Right hindlimb (tissue), 1 donor: ENCODE results near the gene PLD5.
A peak's percentile ranks its signal among the peaks of the same experiment; 100 is the strongest.

Experiments
- DNase-seq: peaks from one replicate; pipeline ENCODE4 v3.0.0-alpha.2; 2018

The PLD5 gene

DNA sequence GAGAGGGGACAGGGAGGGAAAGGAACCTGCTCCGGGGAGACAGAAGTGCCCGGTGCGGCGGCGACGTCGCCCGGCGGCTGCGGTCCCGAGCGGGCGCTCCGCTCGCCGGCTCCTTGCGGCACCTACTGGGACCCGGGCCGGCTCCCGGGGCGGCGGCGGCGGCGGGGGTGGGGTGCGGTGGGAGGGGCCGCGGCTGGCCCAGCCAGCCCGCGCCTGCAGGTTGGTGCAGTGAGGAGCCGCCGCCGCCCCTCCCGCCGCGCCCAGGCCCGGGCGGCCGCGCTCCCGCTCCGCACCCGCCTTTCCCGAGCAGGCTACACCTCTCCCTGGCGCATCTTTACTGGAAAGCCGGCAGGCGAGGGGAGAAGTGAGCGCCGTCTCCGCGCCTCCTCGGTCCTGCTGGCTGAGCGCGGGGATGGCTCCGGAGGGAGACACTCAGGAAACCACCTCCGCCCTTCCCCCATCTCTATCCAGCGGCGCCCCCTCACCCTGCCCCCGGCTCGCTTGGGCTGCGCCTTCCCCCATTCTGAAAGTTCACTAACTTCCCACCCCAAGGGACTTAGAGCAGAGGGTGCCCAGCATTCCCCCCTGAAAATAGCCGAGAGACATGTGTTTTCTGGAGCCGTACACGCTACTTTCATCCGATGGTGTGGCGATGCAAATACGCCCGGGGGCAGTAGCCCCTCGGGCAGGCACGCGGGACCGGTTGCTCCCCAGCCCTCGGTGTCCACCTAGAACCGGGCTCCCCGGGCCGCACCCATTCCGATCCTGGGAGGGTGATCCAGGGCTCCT, at the start of gene PLD5:
Gene PLD5 (minus strand): TSS at position 127 of the 789 bp plus-strand sequence.
- peak; percentile 23 for DNase-seq

DNA sequence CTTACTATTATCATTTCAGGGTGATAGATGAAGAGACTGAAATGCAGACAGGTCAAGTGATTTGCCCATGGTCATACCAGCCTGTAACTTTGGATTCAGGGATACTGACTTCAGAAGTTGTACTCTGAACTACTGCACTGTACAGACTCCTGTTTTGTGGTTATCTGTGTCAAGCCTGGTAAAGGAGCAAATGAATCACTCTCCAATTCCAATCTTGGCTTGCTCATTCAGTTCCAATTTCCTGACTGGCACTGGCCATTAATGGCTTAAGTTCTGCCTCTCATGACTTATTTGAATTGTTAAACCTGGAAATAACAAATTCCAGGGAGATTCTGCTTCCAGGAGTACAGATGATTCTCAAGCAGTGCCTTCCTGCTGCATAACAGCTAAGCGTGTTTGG, 45.4 kb upstream of the PLD5 start:
- DNase-seq = no peak

DNA sequence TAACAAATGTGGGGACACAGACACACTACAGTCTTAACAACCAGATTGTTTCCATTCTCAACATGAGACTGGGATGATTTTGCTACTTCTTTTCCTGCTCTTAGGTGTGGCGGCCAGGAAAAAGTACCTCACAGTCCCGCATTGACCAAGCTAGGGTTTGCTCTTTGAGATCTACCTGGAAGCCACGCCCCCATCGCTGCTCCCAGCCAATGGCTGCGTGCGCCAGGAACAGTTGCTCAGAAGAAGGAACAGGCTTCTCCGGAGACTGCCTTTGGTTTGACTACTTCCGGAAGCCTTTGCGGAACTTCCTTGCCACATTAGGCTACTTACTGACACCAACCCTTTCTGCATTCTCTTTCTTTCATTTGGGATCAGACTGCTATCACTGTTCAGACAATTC, 44.2 kb upstream of the PLD5 start:
- DNase-seq = no peak

DNA sequence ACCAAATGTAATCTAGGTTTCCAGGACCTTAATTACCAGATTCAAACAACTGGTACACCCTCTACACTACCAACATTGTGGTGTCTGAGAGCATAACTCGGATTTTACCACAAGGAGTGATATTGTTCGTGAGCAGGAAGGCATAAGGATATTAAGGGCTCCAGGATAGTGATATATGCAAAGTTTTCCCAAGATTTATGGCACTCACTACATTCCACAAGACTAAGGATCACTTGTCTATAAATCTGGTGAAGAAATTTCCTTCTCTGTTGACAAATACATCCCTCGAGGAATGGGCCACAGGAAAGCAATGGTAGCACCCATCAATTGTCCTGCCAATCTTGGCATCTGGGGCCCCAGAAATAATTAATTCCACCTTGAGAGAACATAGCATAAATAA, 43.1 kb upstream of the PLD5 start:
- DNase-seq = no peak

DNA sequence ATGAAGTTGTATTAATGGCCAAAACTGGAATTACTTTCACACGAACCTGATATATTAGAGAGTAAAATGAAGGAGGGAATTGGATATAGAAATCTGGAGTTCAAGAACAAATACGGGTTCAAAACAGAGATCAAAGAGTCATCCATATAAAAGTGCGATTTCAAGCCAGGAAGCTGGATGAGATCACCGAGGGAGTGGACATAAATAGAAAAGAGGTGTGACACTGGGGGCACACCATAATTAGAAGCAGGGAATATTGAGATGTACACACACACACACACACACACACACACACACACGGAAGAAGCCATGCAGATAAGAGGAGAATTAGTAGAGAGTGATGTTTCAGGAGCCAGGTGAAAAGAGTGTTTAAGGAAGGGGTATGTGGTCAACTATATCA, 32.3 kb upstream of the PLD5 start:
- no peak for DNase-seq

DNA sequence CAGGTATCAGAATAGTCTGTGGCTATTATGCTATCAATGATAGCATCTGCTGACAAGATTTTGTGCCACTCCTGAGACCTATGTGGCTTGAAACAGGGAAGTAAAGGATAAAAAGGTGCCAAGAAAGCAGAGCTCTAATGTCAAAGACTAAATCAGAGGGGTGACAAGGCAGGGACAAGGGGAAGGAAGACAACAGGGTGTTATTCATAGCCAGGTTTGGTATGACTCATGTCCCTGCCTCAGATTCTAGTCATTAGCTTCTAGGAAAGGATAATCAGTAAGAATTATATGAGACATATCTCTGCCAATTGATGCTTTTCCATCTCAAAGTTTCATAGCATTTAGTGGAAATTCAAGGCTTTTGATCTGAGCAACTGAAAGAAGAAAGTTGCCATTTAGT, 31.8 kb upstream of the PLD5 start:
- no peak for DNase-seq

DNA sequence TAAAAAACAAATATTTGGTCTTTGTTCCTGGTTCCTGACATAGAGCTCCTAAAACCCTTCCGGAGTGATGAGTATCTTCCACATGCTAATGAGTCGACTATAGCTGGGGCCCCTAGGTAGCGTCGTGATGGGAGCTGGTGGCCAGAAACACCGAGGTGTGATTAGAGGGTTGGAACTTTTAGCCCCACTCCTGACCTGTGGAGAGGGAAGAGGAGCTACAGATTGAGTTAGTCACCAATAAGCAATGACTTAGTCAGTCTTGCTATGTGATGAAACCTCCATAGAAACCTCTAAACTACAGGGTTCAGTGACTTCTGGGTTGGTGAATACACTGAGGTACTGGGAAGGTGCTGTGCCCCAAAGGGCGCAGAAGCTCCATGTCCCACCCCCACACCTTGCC, 30.1 kb upstream of the PLD5 start:
- DNase-seq = no peak

DNA sequence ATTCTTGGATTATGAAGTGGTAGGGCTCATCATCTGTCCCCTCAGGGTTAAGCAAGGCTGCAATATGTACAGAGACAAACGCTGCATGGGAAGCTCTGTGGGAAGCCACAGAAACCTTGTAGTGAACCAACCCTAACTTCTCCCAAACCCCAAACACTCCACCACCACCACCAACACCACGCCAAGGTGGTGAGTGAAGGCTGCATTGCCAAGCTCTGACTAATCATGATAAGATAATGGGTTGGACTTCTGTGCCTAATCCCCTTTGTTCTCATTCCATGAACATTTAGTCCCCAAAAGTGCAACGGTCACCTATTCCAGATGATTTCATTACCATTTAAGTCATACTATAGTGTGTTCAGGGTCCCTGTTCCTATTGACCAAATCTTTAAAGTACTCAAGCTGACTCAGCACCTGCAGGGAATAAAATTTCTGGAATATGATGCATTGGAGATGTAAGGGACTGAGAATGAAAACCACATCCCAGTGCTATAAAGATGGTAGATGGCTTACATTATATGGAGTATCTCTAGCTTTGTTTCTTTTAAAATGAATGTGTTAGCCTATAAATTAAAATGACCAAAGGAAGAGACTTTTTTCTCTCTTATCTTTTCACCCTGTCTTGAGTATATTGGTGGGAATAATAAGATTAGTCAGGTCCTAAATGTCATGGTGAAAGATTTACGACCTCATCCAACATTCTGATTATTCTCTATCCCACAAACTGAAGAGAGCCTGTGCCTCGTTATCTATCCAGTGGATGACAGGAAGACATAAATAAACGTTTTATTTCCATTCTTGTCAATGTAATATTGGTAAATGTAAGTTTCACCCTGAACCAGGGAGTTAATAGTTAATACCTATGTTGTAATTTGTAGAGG, 22.6 kb upstream of the PLD5 start:
- DNase-seq = no peak

DNA sequence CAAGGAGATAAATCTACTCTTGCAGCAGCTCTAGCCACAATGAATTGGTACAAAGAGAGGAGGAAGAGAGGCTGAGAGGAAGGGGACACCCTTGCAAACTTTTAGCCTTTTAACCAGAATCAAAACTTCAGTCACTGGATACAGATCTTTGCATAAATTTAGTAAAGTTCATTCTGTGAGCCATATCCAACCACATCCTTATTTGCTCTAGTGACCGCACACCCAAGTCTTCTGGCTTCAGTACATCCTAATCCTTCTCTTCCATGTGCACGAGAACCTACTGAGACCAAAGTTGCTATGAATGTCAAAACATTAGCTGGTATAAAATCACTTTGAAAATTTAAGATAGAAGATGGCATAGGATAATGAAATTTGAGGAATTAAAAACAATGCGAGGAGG, 21.9 kb upstream of the PLD5 start:
- DNase-seq = no peak

DNA sequence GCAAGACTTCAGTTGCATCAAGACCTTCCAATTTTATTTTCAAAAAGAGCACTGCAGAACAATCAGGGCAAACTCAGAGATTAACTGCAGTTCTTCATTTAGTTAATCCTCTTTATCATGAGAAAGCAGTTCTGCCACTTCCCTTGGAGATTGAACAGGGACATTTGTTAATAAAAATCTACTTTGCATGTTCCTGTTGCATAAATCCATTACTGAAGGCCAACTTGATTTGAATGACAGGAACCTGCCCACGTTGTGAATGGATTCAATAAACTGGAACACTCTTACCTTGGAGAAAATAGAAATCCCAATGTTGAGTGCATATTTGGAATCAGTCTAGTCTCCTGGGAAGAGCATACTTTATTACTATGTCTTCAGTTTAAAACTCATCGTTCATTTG, 19.6 kb upstream of the PLD5 start:
- DNase-seq = no peak

DNA sequence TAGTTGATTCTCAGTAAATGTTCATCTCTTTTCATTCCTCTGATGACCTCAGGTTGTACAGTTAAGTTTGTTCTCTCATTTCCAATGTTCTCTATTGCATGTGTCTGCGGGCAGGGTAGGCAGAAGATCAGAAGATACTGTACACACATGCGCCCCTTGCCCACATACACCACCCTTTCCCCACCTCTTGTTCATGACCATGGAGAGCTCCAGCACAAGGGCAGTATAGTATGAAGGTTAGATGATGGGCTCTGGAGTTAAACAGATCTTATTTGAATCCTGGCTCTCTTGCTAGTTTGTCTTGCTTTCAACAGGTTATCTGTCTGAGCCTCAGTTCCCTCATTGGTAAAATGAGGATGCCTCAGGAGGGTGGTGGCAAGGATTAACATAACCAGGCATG, 17.8 kb upstream of the PLD5 start:
- DNase-seq = no peak

DNA sequence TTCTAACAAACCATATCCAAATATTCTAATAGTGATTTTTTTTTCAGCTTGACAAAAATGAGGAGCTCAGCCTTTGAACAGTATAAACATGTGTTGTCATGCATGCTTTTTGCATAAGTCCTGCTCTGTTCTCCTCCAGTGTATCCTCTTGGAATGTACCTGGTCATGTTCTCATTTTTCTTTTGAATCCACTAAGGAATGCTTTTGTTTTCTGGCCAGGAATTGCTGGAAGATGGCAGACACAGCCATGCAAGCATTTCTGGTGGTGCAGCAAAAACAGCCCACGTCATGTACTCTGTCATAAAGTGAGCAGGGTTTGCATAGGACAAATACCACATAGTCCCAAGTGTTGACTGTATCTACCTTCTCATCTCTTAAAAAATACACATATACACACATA, 11.5 kb upstream of the PLD5 start:
- no peak for DNase-seq

DNA sequence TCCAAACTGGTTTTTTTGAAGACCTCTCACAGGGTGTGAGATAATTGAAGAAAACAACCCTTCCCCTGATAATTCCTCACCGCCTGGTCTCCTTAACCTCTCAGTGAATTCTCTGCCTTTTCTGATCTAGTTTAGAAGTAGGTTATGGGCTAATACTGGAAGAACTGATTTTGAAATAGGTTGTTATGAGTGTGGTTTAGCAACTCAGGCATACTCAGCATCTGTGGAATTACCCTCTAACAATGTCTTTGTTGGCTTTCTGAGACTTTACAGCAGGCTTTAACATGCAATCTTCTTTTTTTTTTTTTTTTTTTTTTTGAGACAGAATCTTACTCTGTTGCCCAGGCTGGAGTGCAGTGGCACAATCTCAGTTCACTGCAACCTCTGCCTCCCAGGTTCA, 10.3 kb upstream of the PLD5 start:
- DNase-seq = no peak

DNA sequence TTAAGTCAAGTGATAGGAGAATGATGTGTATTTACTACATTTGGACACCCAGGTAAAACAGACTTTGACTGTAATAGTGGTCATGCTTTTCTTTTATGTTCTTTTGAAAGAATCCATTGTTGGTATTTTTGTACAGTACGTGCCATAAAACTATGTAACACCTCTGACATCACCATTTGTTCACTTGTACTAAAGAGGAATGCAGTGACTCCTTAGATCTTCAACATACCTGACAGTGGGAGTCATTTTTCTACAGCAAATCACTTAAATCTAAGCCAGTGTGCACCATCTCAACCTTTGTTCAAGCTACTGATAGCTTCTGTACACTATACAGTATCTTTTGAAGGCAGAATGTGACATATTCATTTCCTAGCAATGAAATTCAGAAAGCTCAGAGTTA, 6.3 kb upstream of the PLD5 start:
- no peak for DNase-seq

DNA sequence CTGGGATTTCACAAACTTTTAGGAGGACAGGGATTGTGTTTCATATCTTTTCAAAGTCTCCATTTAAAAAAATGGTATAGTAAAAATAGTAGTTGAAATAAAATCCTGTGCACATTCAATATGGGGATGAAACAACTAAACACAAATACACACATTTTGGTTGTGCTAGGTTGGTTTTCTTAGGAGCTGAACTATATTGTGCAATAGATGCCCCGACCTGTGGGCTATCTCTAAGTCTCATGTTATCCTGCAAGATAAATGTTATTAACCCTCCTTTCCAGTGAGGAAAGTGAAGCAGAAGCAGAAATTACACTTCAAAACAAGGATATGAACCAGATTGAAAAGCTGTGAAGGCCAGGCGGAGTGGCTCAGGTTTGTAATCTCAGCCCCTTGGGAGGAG, 1.3 kb upstream of the PLD5 start:
- no peak for DNase-seq

DNA sequence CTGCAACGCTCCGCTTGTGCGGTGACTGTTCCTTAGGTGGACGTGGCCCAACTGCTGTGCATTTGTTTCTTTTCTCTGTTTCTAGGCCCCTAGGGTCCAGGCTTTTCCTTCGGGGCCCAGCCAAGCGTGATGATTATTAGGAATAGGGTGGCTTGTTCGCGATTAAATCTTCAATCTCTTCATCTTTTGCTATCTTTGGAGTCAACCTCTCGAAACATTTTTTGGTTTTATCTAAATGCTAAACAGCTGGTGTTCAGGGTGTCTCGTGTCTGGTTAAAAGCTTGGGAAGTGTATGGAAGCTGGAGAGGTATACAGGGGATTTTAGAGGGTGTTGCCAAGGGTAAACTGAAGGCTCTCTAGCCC, 844 bp upstream of the PLD5 start:
- no peak for DNase-seq

DNA sequence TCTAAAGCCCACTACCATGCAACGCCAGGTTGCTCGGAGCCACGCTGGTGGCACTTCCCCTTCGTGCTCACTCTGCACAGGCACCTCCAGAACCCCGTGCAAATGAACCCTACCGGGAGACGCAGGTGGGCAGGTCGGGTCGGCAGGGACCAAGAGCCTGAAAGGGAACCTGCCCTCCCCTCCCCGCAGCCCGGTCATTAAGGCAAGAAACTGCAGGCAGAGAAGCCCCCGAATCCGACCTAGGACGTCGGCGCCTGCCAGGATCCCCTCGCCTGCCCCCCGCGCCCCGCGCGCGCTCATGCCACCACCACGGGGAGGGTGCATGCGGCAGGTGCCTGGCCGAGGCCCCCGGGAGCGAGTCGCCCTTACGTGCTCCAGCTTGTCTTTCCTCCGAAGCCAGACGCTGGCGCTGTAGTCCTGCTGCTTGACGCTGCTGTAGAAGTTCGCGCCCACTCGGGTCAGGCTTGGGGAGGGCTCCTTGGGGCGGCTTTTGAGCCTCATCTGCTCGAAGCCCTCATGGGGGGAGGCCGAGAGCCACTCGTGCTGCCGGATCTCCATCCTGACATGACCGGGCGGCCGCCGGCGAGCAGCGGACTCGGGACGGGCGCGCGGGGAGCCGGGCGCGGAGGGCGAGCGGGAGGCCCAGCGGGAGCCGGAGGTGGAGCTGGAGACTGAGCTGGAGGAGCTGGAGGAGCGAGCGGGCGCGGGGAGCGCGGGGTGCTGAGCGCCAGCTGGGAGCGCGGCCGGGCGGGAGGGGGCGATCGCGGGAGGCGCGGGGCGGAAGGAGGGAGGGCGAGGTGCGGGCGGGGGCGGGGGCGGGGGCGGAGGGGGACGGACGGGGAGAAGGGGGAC, 552 bp downstream of the PLD5 start:
- peak; percentile 30 for DNase-seq

DNA sequence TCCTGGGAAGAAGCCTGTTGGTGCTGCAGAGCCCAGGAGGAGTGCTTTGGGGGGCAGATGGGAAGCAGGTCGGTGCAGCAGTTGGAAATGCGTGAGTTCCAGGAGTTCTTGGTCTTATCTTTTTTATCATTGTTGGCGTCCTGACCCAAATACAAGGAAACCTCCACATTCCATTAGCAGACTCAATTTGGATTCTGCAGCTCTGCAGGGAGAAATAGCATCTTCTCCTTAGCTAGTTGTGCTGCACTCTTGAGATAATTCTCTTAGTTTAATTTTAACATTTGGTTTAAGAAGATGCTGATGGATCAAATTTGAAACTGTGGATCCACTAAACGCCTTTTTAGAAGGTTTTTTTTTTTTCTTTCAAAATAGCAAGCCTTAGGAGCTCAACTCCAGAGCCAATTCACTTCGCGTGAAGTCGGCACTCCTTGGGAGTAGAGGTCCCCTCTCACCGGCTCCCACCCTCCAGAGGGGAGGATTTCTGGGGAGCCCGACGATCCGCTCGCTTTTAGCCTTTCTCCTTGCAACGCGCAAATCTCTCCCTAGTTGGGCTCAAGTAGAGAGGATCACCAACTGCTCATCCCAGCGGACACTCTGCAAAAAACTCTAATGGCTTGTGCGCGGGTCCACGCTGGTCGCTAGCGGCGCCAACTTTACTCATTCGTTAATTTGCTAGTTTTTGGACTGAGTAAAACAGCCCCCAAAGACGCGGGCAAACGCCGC, 1.3 kb downstream of the PLD5 start:
- no peak for DNase-seq

DNA sequence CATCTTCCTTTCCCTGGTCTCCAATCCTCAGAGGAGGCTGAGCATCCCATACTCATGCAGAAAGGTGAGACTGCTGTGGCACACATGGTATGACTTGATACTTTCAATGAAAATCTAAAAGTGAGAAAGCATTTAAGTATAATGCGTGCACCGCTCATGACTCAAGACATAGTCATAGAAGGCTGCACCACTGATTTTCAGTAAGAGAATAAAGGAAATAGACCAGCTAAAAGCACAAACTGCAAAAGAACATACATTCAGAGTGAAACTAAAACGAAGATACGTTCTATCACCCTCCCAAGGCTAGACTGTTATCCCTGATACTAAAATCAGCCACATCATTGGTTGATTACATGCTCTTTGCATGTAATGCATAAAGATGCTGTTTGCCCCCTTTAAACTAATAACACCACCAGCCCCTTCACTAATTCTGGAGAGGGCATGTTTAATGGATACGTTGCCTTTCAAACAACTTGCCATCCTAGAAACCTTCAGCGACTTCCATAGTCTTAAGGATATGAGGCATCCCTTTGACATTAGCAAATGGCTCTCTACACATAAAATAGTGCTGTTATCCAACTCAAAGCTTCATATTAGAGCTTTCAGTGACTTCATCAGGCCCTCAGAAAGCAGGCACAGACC, 2.1 kb downstream of the PLD5 start:
- no peak for DNase-seq

DNA sequence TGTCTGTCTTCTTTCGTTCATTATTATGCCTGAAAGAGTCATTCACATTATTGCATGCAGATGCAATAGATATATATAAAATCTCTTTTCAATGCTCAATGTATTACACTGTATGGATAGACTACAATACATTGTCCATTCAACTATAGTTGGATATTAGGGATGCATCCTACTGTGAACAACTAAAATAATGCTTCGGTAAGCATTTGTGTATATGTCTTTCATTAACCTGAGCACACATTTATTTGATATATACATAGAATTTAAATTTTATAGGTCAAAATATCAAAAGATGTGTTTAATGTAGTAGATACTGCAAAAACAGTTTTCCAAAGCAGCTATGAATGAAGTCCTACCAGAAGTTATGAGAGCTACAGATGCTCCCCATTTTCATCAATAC, 8.9 kb downstream of the PLD5 start:
- DNase-seq = no peak

DNA sequence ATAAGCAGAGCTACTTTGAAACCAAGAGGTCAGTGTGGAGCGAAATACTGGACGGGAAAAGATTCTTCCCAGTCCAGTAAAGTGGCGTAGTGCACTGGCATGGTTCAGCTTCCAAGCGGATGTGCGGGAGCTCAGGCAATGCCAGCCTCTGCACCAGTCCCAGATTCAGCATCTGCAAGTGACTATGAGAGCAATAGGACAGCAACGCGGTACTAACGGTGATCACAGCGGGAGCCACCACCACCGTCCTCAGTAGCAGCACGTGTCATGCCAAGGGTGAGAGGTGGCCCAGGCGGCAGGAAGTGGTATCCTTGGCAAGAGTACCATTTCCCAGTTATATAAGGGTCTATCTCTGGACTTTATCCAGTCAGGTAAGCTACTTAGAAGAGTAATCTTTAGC, 17.8 kb downstream of the PLD5 start:
- no peak for DNase-seq

DNA sequence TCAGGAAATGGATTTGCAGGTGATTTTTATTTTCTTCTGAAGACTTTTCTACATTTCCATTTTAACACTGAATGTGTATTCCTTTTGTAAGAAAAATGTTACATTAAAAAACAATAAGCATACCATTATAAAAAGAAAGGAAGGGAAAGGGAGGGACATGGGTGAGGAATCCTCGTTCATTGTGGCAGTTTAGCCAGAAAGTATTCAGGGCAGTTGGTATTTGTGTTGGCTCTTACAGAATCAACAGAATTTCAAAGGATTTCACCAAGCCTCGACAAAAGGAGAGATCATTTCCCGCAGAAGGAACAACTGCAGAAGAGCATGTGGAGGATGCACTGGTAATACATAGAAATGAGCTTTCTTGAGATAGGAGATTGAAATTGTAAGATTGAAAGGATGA, 35.0 kb downstream of the PLD5 start:
- no peak for DNase-seq
